DMS79 treated with DMSO at 0.1 percent for 48 hours (cell line): Measurements from ENCODE around the gene CASP5.
"Not testable (repeated sequence)": the region's sequence is repeated elsewhere in the genome, so short reads cannot be mapped to it uniquely, and the experiment has no call there.

Experiments
- DNase-seq: peaks from one replicate; lab custom pipeline; 2025; lab: John Stamatoyannopoulos, UW

The CASP5 gene

DNA sequence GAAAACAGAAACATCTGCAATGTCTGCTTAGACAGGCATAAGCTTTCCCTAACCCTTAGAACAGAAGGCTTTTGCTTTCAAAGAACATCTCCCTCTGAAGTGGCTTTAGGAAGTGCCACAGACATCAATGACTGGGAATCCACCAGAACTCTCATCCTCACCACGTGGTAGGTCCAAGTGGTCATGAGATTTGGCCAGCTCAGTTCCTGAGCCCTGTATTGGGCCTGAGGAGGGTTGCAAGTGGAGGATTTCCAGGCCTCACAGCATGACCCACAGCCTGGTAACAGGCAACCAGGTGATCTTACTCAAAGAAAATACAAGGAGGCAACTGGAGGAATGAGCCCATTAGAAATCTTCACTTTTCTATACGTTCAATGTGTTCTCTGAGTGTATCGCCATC lies 10.4 kb upstream of the CASP5 start:
- no peak for DNase-seq

DNA sequence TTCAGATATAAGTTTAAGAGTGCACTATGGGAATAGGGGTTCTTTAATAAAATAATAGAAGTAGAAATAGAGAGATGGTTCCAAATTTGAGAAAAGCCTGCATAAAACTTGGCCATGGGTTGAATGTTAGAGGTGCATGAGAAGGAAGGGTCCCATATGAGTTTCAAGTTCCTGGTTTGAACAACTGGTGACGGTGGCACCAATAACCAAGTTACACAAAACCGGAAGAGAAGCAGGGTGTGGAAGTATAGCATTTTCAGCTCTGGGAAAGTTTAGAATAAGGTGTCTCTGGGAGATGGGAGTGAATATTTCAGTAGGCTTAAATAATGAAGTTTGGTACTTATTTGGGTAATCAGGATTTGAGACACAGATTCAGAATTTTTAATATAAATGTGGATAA lies 9.5 kb upstream of the CASP5 start:
- no peak for DNase-seq

DNA sequence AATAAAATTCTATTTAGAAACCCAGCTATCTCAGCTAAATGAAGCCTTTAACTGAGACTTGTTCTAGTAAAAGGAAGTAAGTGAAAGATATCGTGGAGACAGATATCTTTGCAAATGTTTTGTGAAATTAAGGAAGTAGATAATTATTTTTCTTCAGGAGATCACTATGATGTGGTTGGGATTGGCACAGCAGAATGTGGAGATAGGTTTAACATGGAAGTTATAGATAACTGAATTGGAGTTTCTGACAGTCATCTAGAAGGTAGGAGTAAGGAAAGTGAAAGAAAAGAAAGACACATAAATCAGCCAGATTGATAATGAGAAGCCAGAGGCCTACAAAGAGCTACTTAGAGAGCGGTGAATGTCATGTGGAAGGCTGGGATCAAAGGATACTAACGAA lies 4.7 kb upstream of the CASP5 start:
- no peak for DNase-seq

DNA sequence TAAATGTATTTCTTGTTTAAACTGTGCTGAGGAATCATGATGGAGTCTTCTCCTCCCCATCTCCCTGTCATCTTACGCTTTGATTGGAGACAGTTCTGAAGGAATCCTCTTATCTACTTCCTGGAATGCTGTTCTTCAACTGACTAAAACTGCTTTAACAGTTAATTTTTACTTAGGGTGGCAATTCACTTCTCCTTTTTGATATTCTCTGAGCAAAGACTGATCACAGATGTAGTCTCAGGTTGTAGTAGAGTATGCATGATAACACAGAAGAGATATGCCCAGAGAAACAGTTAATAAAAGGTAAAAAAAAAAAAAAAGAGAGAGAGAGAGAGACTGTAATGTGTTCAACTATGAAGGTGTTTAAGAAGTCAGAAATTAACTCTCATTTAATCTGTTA lies 1.4 kb upstream of the CASP5 start:
- DNase-seq: no peak

DNA sequence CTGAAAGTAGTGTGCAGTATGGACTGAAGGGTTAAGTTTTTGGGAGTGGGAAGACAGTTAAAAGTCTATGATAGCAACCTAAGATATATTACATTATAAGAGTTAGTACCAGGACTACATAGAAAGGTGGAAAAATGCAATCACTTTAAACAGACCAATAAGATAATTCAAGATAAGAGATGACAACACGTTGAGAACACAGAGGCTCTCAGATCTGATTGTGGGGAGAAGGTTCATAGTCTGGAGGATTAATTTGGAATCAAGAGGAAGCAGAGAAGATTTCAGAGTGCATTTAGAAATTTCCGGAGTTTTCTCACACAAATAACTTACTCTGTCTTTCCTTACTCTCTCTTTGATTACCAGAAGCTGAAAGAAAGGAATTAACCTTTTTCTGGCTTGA lies 441 bp downstream of the CASP5 start:
- no peak for DNase-seq

DNA sequence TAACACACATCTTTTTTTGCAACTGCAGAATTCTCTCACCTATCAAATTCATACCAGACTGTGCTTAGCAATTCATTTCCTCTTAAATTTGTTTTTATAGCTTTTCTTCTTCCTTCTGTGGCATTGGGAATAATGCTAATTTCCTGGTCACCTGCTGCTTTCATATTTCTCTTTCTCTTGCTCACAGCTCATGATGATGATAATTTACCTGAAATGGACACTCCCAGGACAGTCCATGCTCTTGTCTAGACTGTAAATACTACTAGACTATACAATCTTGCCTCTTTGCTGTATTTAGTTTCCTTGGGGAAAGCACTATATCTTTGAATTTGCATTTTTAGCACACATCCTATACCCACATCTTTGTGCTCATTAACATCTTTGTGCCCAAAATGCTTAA lies 15.5 kb downstream of the CASP5 start:
- DNase-seq: no peak

DNA sequence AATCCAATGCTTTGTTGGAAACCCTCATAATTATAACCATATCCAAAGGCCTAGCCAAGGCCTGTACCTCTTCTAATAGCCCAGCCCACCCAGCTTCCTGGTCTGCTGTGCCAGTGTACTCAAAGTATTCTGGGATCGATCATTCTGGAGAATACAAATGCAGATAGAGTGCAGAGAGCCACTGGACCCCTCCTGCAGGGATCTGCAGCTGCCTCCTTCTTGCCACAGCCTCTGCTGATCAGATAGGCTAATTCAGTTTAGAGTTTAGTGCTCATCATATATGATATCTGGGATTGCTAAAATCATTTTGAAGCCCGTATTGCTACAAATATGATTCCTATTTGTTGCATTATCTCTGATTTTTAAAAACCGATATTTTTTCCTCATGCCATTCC lies 17.5 kb downstream of the CASP5 start:
- no peak for DNase-seq

DNA sequence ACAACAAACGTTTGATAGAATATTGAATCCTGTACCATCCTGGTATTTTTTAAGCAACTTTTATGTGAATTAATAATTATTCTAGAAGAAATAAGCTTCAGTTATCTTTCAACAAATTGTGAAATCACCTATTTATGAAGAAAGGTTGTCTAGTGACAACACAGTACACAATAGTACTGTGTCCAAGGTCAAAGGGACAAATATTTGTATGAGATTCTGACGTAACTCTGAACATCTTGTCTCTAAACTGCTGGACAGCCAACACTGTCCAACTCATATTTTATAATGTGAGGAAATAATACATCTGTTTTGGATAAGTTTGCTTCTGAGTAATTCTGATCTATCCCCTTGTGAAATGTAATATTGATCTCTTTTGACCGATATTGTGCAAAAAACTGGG lies 18.9 kb downstream of the CASP5 start:
- no peak for DNase-seq

DNA sequence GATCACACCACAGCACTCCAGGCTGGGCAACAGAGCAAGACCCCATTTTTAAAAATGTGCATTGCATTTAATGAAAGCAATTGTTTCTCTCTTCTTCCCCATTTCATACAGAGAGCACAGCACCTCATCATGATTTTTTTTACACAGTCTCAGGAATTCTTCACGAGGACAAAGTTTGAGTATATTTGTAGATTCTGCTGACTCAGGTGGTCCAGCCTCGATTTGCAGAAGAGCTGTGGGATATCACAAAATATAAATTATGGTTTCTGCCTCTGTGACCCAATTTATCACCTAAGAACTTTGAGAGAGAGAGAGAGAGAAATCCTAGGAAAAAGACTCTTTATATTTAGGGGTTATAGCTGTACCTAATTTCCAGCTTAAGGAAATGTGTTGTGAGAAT lies 19.8 kb downstream of the CASP5 start:
- DNase-seq: no peak

DNA sequence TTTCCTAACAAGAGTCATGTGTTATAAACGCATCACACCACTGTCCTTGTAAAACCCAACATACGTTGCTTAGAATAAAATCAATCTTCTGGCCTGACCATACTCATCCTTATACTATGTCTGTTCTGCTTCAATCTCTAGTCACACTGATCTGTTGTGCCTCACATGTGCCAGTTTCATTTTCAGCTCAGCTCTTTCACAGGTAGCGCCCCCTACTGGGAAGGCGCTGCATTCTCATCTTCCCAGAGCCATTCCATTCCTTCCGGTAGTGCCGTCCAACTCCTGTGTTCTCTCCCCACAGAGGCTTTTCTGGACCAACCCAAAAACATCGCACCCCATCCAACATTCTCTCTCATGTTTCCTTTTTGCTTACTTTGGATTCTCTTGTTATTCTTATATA lies 22.2 kb downstream of the CASP5 start:
- no peak for DNase-seq

DNA sequence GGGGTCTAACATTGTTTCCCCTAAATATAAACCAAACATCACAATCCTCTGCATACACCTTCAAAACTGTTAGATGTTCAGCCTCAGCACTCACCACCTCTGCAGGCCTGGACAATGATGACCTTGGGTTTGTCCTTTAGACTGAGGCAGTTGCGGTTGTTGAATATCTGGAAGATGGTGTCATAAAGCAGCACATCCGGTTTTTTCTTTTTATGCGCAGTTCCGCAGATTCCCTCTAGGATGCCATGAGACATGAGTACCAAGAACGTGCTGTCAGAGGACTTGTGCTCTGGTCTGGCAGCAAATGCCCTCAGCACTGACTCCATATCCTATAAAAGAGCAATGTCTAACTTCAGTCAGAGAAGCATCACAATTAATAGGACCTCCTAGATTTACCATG lies 22.8 kb downstream of the CASP5 start:
- DNase-seq: no peak

DNA sequence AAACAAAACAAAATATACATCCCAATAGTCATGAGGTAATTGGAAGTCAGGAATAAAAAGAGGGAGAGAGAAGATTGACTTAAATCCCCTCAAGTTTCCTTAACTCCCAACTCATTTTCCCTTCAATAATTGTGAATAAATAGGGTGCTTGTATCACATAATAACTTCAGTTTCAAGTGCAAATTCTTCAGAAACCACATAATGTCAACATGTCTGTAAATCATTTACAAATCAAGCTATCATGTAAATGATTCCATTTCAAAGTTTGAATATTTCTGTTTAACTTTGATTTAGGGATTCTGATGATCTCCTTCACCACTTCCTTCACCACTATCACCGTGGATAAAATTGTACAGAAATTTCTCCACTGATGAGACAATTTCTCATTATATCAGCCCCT lies 23.2 kb downstream of the CASP5 start:
- no peak for DNase-seq

DNA sequence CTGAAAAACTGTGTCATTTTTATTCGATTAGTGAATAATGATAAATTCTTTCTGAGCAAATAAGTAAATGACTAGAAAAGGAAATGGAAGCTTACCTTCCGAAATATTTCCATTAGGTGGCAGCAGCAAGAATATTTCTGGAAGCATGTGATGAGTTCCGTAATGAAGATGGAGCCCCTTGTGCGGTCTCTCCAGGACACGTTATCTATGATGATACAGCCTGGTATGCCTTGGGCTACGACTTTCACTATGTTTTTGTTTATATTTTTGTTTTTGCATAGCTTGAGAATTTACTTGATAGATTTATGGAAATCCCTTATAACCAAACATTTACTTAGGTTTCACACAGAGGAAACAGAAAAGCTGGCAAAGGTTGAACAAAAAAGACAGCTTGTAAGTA lies 25.7 kb downstream of the CASP5 start:
- DNase-seq: no peak

DNA sequence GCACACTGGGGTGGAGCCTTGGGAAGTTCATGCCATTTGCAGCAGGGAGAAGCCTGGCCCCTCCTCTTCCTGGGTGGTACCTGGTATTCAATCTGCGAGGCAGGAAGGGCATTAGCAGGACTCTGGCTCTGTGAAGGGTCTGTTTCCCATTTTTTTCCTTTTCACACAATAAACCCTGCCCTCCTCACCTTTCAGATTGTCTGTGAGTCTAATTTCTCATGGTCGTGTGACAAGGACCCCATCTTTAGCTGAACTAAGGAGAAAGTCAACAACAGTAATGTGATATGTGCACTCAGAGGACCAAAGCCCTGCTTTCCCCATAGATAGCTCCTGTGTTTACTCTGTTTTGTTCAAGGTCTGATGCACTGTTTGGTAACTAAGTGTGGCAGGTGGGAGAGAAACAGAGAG lies 28.0 kb downstream of the CASP5 start:
- DNase-seq: no peak

DNA sequence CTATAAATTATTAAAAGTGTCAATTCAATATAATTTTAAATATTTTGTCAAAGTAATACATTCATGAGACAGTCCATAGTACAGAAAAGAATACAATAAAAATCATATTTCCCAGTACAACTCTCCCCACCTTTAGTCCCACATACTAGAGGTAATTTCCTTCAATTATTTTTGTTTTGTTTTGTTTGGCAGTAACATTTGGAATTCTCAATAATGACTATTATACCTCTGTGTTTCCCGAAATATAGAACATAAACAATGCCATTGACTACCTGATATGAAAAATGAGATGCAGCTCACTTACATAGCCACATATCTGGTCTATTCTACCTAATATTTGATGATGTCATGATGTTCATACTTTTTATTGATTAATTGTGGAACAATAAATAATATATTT lies 30.2 kb downstream of the CASP5 start:
- DNase-seq: no peak

DNA sequence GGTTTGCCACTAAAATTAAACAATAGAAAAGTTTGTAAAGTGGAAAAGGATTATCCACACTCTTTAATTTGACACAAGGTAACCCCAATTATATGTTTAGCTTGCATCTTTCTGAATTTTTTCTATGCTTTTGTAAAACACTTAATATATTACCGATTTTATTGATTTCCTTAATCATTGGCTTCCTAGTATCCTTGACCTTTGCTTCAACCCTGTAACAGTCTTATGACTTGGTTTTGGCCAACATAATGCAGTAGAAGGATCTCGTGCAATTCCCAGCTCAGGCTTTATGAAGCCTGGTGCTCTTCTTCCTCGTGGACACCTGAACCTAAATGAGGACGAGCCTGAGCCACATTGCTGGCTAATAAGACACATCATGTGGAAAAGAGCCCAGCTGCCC lies 31.0 kb downstream of the CASP5 start:
- DNase-seq: no peak

DNA sequence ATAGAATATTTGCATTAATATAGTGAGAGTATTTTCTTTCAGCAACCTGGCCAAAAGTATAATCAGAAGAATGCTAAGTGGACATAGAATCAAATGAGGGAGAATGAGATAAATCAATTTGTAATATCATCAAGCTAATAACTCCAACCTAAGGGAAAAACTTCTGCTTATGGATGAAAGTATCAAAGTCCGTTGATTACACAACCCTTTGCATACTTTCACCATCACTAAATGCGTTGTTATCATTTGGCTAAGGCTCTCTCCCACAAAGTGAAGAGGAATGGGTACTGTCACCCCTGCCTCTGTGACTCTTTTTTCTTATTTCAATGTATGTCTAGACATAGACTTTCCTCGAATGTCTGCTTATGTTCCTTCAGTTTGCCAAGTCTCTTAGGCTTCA lies 38.2 kb downstream of the CASP5 start:
- DNase-seq: no peak

DNA sequence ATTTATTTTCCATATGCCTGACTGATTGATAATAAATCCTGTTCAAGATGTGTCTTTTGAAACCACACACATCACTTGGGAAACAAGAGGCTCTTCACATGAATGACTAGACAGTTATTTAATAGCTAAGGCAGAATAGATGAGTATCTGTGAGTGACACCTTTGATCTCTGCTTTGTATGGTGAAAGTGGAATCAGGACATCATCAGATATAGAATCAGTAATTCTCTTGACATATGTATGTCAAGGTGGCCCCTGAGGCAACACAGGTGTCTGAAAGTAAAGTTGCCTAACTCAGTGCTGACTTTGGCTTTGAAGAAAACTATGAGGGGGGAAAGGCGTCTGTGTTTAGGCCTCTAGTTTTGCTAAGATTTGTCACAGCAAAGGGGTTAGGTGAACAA lies 43.1 kb downstream of the CASP5 start:
- DNase-seq: no peak

DNA sequence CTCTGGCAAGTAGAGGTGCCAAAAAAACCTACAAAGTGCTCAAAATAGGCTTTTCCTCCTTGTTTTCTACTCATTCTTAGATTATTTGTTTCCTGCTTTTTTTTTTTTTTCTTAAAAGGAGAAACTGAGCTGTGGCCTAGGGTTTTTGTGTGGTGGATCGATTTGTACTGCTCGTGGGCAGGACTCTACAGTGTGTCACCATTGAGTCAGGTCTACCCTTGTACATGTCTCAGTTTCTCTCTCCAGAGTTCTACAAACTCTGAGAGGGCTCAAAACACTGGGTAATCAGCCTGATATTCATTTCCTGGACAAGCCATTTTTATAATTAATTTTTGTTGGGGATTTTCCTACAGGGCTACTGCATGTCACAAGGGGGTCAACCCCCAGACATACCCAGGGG lies 49.4 kb downstream of the CASP5 start:
- DNase-seq: no peak

DNA sequence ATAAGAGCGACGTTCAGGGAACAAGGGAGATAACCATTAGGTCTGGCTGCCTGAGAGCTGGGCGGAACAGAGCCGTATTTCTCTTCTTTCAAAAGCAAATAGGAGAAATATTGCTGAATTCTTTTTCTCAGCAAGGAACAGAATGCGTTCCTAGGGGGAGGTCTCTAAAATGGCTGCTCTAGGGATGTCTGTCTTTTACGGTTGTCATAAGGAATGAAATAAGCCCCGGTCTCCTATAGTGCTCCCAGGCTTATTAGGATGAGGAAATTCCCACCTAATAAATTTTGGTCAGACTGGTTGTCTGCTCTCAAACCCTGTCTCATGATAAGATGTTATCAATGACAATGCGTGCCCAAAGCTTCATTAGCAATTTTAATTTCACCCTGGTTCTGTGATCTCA lies 50.0 kb downstream of the CASP5 start:
- DNase-seq: not testable (repeated sequence)

DNA sequence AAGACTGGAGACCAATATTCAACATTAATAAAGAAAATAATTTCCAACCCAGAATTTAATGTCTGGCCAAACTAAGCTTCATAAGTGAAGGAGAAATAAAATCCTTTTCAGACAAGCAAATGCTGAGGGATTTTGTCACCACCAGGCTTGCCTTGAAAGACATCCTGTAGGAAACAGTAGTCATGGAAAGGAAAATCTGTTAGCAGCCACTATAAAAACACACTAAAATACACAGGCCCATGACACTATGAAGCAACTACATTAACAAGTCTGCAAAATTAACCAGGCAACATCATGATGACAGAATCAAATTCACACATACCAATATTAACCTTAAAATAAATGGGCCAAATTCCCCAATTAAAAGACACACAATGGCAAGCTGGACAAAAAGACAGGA lies 52.2 kb downstream of the CASP5 start:
- no peak for DNase-seq

DNA sequence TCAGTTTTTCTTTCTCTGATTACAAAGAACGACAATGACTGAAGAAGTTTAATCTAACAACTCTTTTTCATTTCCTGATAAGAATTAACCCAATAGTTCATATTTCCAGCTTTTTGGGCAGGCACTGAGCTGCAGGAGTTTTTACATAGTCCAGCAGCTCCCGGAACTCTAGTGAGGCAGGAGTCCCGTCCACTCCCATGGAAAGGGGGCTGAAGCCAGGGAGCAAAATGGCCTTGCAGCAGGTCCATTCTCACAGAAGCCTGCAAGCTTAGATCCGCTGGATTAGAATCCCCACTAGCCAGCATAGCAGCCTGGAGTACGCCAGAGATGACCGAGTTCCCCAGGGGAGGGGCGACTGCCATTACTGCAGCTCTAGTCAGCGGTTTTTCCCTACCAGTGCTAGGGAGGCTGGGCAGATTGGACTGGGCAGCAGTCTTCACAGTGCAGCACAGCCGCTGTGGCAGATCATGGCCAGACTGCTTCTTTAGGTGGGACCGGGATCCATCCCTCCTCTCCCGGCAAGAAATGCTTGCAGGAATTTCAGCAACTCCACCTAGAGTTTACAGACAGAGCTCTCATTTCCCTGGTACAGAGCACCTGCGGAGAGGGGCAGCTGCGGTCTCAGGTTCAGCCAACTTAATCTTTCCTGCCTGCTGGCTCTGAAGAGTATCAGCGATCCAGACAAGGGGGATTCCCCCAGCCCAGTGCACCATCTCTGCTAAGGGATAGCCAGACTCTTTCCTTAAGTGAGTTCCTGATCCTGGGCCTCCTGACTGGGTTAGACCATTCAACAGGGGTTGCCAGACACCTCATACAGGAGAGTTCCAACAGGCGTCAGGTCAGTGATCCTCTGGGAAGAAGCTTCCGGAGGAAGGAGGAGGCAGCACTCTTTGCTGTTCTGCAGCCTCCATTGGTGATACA lies 53.9 kb downstream of the CASP5 start:
- no peak for DNase-seq

DNA sequence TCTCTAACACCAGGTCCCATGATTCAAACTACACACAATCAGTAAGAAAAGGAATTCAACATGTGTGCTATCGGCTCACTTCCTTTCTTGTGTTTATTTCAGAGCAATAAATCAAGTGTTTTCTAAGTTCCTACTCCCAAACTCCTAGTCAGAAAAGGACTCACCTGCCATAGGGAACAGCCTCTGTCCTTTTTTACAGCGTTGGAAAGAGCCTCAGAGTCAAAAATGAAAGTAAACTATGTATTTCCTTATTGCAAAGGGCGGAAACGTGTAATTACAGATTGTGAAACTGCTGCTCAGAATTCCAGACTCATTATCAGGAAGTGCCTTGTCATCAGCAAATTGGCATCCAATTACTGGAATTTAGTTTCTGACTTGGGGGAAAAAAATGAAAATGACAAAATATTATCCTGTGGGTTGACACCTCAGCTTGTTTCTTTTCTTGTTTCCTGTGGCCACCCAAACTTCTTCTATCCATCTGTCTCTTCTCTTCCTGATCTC lies 54.6 kb downstream of the CASP5 start, which contains the start of gene CASP4:
CASP4 (minus strand) TSS at position 220 of the 501 bp plus-strand sequence; CDS start at position 171, 49 bp downstream.
- no peak for DNase-seq
